Neural crest cell (in vitro differentiated cells): ENCODE measurements around the gene ZMAT3. TPM values are rescaled to one million over a fixed set of nuclear protein-coding genes. Genes with fewer than 3 reads are reported as not detected.

Experiments used
- DNase-seq: peaks from one replicate; pipeline ENCODE4 v3.0.0; 2021; ENCODE audit warnings: low read depth, mixed read lengths, low spot score
- H3K27ac Mint-ChIP-seq: one replicate; pipeline ENCODE4 v1.8.0; 2021; ENCODE audit warnings: mild to moderate bottlenecking, mixed read lengths; ENCODE audit not compliant: unreplicated experiment
- H3K27me3 Mint-ChIP-seq: 2 replicates; pipeline ENCODE4 v1.8.0; 2021; ENCODE audit warnings: low read depth, mild to moderate bottlenecking, mixed read lengths
- H3K36me3 Mint-ChIP-seq: 2 replicates; pipeline ENCODE4 v1.8.0; 2021; ENCODE audit warnings: low read depth, mild to moderate bottlenecking, mixed read lengths
- H3K4me1 Mint-ChIP-seq: 2 replicates; pipeline ENCODE4 v1.8.0; 2021; ENCODE audit warnings: mixed read lengths
- H3K4me3 Mint-ChIP-seq: one replicate; pipeline ENCODE4 v1.8.0; 2021; ENCODE audit warnings: mild to moderate bottlenecking, mixed read lengths
- H3K9me3 Mint-ChIP-seq: 2 replicates; pipeline ENCODE4 v1.8.0; 2021; ENCODE audit warnings: mixed read lengths
- total RNA-seq: library from RNA; stranded (reverse); gene quantifications from 2 replicates; pipeline ENCODE4 v1.2.1, GENCODE V29; 2021
- TF ChIP-seq, protein P1 (sequence below): fragments of 200-600 bp; sonication (generic); conservative IDR thresholded peaks from 2 replicates; pipeline ENCODE4 v1.5.0; 2021; ENCODE audit warnings: antibody characterized with exemption, mild to moderate bottlenecking

The ZMAT3 gene
- total RNA-seq, 1 donor from 2014 or later = 8.4 TPM

DNA sequence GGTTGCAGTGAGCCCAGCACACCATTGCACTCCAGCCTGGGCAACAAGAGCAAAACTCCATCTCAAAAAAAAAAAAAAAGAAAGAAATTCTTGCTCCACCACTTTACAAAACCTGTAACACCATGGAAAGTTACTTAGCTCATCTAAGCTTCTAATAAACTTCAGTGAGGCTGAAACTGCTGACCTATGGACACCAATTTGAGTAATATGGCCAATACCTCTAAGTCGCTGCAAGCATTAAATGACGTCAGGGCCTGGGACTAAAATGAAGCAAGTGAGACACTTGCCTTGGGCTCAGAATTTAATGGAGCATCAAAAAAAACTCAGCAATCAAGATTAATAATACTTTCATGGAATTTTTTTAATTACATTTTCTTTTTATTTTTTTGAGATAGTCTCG, 42.5 kb downstream of the ZMAT3 start:
- no peak overlapping the region for H3K4me3 Mint-ChIP-seq
- H3K4me1 Mint-ChIP-seq = peaks cover 4% of the 10 kb centered on the region
- no peak for DNase-seq
- no peaks in the 10 kb centered on the region for H3K27me3 Mint-ChIP-seq
- H3K36me3 Mint-ChIP-seq = no peaks in the 10 kb centered on the region
- H3K9me3 Mint-ChIP-seq = no peaks in the 10 kb centered on the region
- H3K27ac Mint-ChIP-seq = no peak overlapping the region
- TF ChIP-seq, protein P1, sequence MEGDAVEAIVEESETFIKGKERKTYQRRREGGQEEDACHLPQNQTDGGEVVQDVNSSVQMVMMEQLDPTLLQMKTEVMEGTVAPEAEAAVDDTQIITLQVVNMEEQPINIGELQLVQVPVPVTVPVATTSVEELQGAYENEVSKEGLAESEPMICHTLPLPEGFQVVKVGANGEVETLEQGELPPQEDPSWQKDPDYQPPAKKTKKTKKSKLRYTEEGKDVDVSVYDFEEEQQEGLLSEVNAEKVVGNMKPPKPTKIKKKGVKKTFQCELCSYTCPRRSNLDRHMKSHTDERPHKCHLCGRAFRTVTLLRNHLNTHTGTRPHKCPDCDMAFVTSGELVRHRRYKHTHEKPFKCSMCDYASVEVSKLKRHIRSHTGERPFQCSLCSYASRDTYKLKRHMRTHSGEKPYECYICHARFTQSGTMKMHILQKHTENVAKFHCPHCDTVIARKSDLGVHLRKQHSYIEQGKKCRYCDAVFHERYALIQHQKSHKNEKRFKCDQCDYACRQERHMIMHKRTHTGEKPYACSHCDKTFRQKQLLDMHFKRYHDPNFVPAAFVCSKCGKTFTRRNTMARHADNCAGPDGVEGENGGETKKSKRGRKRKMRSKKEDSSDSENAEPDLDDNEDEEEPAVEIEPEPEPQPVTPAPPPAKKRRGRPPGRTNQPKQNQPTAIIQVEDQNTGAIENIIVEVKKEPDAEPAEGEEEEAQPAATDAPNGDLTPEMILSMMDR = no peak

DNA sequence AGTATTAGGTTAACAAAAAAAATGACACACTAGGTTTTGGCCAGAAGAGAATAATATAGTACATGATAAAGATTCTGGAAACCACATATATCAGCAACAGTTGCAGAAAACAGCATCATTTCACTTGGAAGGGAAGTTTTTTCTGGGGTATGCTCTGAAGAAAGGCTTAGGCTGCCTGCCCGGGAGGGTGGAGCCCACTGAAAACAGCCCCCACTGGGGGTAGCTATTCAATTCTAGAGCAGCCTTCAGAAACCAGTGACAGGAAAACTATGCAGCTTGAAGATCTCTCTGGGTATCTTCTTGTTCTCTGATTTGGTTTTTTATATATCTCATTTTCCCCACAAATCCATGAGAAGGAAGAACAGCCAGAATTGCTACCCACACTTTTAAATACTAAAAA, 43.2 kb downstream of the ZMAT3 start:
- Mint-ChIP-seq H3K4me3 (no peak overlapping the region), H3K27ac (no peak overlapping the region), H3K4me1 (peaks cover 4% of the 10 kb centered on the region), H3K27me3 (no peaks in the 10 kb centered on the region), H3K36me3 (peaks cover 3% of the 10 kb centered on the region), H3K9me3 (no peaks in the 10 kb centered on the region)
- no peak for DNase-seq
- TF ChIP-seq, protein P1 = no peak

DNA sequence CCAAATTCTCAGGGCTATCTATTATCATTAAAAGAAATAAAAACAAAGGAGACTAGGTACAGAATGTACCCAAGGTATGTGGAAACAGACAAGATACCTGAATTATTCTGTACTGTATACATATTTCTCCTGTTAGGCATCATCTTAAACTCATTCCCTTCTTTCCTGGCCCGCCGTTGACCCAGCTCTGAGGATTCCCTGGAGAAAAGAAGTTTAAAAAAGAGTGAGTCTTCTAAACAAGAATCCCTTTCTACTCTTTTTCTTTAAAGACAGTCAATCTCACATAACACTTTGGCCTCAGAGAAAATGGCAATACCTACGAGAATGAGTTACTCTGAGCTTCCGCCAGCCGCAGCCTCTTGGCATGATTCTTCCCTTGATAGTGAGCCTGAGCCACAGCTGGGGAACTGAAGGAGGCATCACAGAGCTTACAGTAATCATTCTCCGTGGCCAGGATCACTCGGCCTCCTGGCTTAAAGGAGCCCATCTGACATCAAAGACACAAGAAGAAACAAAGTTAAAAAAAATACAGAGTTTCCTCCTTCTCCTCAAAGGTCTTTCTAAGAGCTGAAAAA, 44.2 kb downstream of the ZMAT3 start:
- Mint-ChIP-seq H3K9me3 (no peaks in the 10 kb centered on the region), H3K27me3 (no peaks in the 10 kb centered on the region), H3K4me1 (peaks cover 4% of the 10 kb centered on the region), H3K4me3 (no peak overlapping the region), H3K36me3 (peaks cover 3% of the 10 kb centered on the region), H3K27ac (no peak overlapping the region)
- DNase-seq = no peak
- TF ChIP-seq, protein P1 = no peak

DNA sequence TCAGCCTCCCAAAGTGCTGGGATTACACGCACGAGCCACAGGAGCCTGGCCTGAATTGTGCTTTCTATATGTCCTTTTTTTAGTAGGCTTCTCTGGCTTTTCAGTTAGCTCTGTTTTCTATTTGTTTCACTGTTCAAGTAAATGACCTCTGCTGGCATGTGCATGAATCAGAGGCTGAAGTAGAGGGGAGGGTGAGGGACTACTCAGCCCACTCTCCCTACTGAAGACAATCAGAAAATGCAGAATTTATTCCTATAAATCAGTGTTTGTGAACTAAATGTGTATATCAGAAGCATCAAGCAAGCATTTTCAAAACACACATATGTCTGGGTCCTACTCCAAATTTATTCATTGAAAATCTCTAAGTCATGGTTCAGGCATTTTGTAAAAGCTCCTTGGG, 45.0 kb downstream of the ZMAT3 start:
- Mint-ChIP-seq H3K9me3 (no peaks in the 10 kb centered on the region), H3K27ac (no peak overlapping the region)
- DNase-seq = no peak

DNA sequence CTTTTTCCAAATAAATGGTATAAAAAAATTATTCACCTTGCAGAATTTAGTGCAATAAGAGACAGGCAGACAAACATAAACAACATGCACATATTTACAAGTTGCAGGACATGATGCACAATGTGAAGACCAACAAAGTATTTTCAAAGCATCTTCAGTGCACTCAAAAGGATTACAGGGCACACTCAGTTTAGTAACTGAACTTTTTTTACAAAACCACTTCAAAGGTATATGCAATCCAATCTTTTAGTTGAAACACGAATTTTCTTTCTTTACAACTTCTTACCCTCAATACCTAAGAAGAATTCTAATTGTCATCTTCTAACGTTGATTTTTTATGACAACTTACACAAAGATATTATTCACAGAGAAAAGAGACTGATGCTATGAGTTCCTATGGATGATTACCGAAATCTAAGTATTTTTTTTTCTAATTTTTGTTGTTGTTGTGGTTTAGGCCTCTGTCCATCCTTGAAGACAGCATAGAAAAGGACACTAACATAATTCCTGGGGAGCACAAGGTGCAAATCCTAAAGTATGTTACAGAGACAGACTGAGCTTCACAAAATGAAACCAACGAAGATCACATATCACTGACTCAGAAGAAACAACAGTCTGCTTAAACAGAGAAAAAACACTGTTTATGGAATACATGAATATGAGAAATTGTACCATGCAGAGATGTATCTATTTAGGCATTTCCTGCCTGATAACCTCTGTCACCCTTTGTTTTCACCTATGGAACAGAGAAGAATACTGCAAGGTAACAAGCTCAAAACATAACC, 50.3 kb downstream of the ZMAT3 start:
- H3K4me3 Mint-ChIP-seq = no peak overlapping the region
- H3K9me3 Mint-ChIP-seq = no peaks in the 10 kb centered on the region
- no peak overlapping the region for H3K27ac Mint-ChIP-seq
- TF ChIP-seq, protein P1 = no peak
- H3K36me3 Mint-ChIP-seq = peaks cover 3% of the 10 kb centered on the region
- DNase-seq = no peak
- peaks cover 9% of the 10 kb centered on the region for H3K4me1 Mint-ChIP-seq
- no peaks in the 10 kb centered on the region for H3K27me3 Mint-ChIP-seq

More for the DNA sequence above, 45.0 kb downstream of the ZMAT3 start:
- Mint-ChIP-seq H3K27me3 (no peaks in the 10 kb centered on the region), H3K4me1 (peaks cover 4% of the 10 kb centered on the region), H3K4me3 (no peak overlapping the region), H3K36me3 (peaks cover 3% of the 10 kb centered on the region)
- TF ChIP-seq, protein P1 = no peak
